Trophoblast cell (in vitro differentiated cells and primary cell): Measurements from ENCODE around the gene SVEP1.

Experiments used
- DNase-seq, 2 donors: peaks; one replicate each; pipeline ENCODE4 v3.0.0-alpha.2; 2016
- H2AFZ ChIP-seq: 2 replicates; pipeline ENCODE4 v1.6.1; 2013; ENCODE audit warnings: low read length, moderate library complexity, mild to moderate bottlenecking; ENCODE audit not compliant: insufficient read depth, poor library complexity
- H2AK5ac ChIP-seq: 2 replicates; pipeline ENCODE4 v1.6.1; 2013; ENCODE audit warnings: mild to moderate bottlenecking, low read length
- H2BK120ac ChIP-seq: 2 replicates; pipeline ENCODE4 v1.6.1; 2013; ENCODE audit warnings: low read length, mild to moderate bottlenecking, moderate library complexity; ENCODE audit not compliant: insufficient read depth, poor library complexity
- H2BK12ac ChIP-seq: 2 replicates; pipeline ENCODE4 v1.6.1; 2013; ENCODE audit warnings: mild to moderate bottlenecking, low read length, moderate library complexity
- H2BK5ac ChIP-seq: 2 replicates; pipeline ENCODE4 v1.6.1; 2013; ENCODE audit warnings: low read length, low read depth, moderate library complexity, mild to moderate bottlenecking; ENCODE audit not compliant: poor library complexity
- H3K14ac ChIP-seq: 2 replicates; pipeline ENCODE4 v1.6.1; 2013; ENCODE audit warnings: mild to moderate bottlenecking, low read length
- H3K18ac ChIP-seq: 2 replicates; pipeline ENCODE4 v1.6.1; 2013; ENCODE audit warnings: mild to moderate bottlenecking, low read length
- H3K23ac ChIP-seq: 2 replicates; pipeline ENCODE4 v1.6.1; 2013; ENCODE audit warnings: low read length
- H3K27ac ChIP-seq: 2 replicates; pipeline ENCODE4 v1.5.1; 2013; ENCODE audit warnings: low read depth, mild to moderate bottlenecking, inconsistent platforms, low read length, moderate library complexity
- H3K27me3 ChIP-seq: 2 replicates; pipeline ENCODE4 v1.6.1; 2013; ENCODE audit warnings: inconsistent platforms, mild to moderate bottlenecking, low read length, moderate library complexity; ENCODE audit not compliant: insufficient read depth
- H3K36me3 ChIP-seq, 2 experiments: 1 replicate in 1 of 2; 2 replicates in 1 of 2; pipeline ENCODE4 v1.6.1; 2013; ENCODE audit warnings: low read length in 2 of 2, mild to moderate bottlenecking in 2 of 2, moderate library complexity in 1 of 2; ENCODE audit not compliant: insufficient read depth in 2 of 2, control insufficient read depth in 1 of 2
- H3K4ac ChIP-seq: 2 replicates; pipeline ENCODE4 v1.6.1; 2013; ENCODE audit warnings: low read depth, mild to moderate bottlenecking, low read length, moderate library complexity
- H3K4me1 ChIP-seq, 2 experiments: 1 replicate in 1 of 2; 2 replicates in 1 of 2; pipeline ENCODE4 v1.6.1; 2013; ENCODE audit warnings: low read length in 2 of 2, mild to moderate bottlenecking in 2 of 2, moderate library complexity in 1 of 2; ENCODE audit not compliant: insufficient read depth in 2 of 2, control insufficient read depth in 1 of 2
- H3K4me2 ChIP-seq: 2 replicates; pipeline ENCODE4 v1.6.1; 2013; ENCODE audit warnings: inconsistent platforms, mild to moderate bottlenecking, low read length, moderate library complexity
- H3K4me3 ChIP-seq: 2 replicates; pipeline ENCODE4 v1.5.1; 2013; ENCODE audit warnings: mild to moderate bottlenecking, low read depth, low read length, inconsistent platforms
- H3K79me1 ChIP-seq: one replicate; pipeline ENCODE4 v1.6.1; 2013; ENCODE audit warnings: low read length
- H3K79me2 ChIP-seq: 2 replicates; pipeline ENCODE4 v1.6.1; 2013; ENCODE audit warnings: low read length, mild to moderate bottlenecking; ENCODE audit not compliant: control insufficient read depth, insufficient read depth, poor library complexity
- H3K9ac ChIP-seq: 2 replicates; pipeline ENCODE4 v1.6.1; 2013; ENCODE audit warnings: mild to moderate bottlenecking, low read length
- H3K9me3 ChIP-seq: 2 replicates; pipeline ENCODE4 v1.6.1; 2013; ENCODE audit warnings: low read depth, mild to moderate bottlenecking, control low read depth, inconsistent platforms, low read length; ENCODE audit not compliant: insufficient read depth
- H4K12ac ChIP-seq: 2 replicates; pipeline ENCODE4 v1.6.1; 2013; ENCODE audit warnings: low read depth, mild to moderate bottlenecking, low read length, moderate library complexity
- H4K8ac ChIP-seq: 2 replicates; pipeline ENCODE4 v1.6.1; 2013; ENCODE audit warnings: low read depth, mild to moderate bottlenecking, low read length, moderate library complexity
- H4K91ac ChIP-seq: one replicate; pipeline ENCODE4 v1.6.1; 2013; ENCODE audit warnings: low read depth, mild to moderate bottlenecking, low read length, moderate library complexity
- WGBS: extraction: QIAGEN DNeasy Blood & Tissue Kit; methylation state at CpG from one replicate; pipeline ENCODE4 v1.1.7; 2013; ENCODE audit warnings: missing lambda C conversion rate; ENCODE audit not compliant: insufficient read length, insufficient coverage; ENCODE audit errors: extremely low coverage; 5-methylcytosine and 5-hydroxymethylcytosine counted together

The SVEP1 gene

GRCh38 chr9:110509792-110510191 is 69.7 kb downstream of the SVEP1 start:
- WGBS, result no CpG with 5 or more reads among the region's 1 CpG
- no peaks in the 10 kb centered on the region for H3K79me1 ChIP-seq
- no peak for DNase-seq
- no peak overlapping the region for H3K14ac ChIP-seq
- no peaks in the 10 kb centered on the region for H3K4me1 ChIP-seq
- no peak overlapping the region for H4K91ac ChIP-seq
- H3K27ac ChIP-seq, result no peak overlapping the region
- H3K27me3 ChIP-seq, result no peaks in the 10 kb centered on the region
- no peak overlapping the region for H3K9ac ChIP-seq
- H2AK5ac ChIP-seq, result no peak overlapping the region
- H3K9me3 ChIP-seq, result no peaks in the 10 kb centered on the region
- H2BK12ac ChIP-seq, result no peak overlapping the region
- H3K4me3 ChIP-seq, result no peak overlapping the region
- H4K12ac ChIP-seq, result no peak overlapping the region
- H4K8ac ChIP-seq, result no peak overlapping the region
- H2AFZ ChIP-seq, result no peak overlapping the region
- no peak overlapping the region for H2BK120ac ChIP-seq
- no peaks in the 10 kb centered on the region for H3K79me2 ChIP-seq
- peaks cover 3 to 12% of the 10 kb centered on the region in 2 experiments for H3K36me3 ChIP-seq
- H3K4me2 ChIP-seq, result no peak overlapping the region
- H3K4ac ChIP-seq, result no peak overlapping the region
- H2BK5ac ChIP-seq, result no peak overlapping the region
- H3K23ac ChIP-seq, result no peak overlapping the region
- H3K18ac ChIP-seq, result no peak overlapping the region

DNA sequence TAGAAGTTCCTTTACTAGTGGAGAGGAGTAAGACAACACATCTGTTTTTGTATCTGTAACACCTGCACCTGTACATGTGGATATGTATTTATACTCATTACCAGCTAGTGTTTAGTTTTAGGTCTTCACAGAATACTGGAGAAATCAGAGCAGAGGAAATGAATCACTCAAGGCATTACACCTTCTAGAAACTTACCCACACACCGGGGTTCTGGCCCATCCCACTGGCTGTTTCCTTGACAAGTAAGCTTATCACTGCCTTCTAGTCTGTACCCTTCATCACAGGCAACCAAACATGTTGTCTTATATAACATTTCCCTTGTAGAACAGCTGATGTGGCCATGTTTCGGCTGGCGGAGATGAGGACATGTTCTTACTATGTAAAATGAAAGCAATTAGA is 76.7 kb downstream of the SVEP1 start:
- no peak overlapping the region for H4K8ac ChIP-seq
- DNase-seq, result no peak
- H4K12ac ChIP-seq, result no peak overlapping the region
- H3K4me3 ChIP-seq, result no peak overlapping the region
- H2AFZ ChIP-seq, result no peak overlapping the region
- H3K27ac ChIP-seq, result no peak overlapping the region
- no peak overlapping the region for H2BK12ac ChIP-seq
- H3K14ac ChIP-seq, result no peak overlapping the region
- H3K36me3 ChIP-seq, result peaks cover 0 to 2% of the 10 kb centered on the region in 2 experiments
- H3K18ac ChIP-seq, result no peak overlapping the region
- H3K27me3 ChIP-seq, result no peaks in the 10 kb centered on the region
- no peaks in the 10 kb centered on the region for H3K79me1 ChIP-seq
- no peak overlapping the region for H2AK5ac ChIP-seq
- H3K4me1 ChIP-seq, result no peaks in the 10 kb centered on the region
- no CpG with 5 or more reads among the region's 3 CpGs for WGBS
- H3K4ac ChIP-seq, result no peak overlapping the region
- no peaks in the 10 kb centered on the region for H3K79me2 ChIP-seq
- H3K23ac ChIP-seq, result no peak overlapping the region
- no peak overlapping the region for H3K4me2 ChIP-seq
- no peak overlapping the region for H3K9ac ChIP-seq
- H4K91ac ChIP-seq, result no peak overlapping the region
- no peaks in the 10 kb centered on the region for H3K9me3 ChIP-seq
- no peak overlapping the region for H2BK120ac ChIP-seq
- no peak overlapping the region for H2BK5ac ChIP-seq

DNA sequence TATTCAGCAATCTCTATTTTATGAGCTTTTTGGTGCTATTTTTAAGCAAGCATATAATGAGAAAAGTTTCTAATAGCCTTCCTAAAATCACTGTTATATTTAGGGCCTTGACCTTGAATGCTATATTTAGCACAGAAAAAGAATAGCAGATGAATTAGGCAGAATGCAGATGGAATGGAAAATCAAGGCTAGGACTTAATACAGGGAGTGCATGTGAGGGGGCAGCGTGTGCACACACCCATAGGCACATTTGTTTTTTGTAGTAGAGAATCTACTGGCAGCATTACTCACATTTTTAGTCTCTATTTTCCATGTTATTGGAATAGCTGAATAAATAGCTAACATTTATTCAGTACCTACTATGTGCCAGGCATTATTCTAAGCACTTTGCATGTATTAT is 79.9 kb downstream of the SVEP1 start:
- no CpG with 5 or more reads among the region's 1 CpG for WGBS
- H3K27ac ChIP-seq, result no peak overlapping the region

DNA sequence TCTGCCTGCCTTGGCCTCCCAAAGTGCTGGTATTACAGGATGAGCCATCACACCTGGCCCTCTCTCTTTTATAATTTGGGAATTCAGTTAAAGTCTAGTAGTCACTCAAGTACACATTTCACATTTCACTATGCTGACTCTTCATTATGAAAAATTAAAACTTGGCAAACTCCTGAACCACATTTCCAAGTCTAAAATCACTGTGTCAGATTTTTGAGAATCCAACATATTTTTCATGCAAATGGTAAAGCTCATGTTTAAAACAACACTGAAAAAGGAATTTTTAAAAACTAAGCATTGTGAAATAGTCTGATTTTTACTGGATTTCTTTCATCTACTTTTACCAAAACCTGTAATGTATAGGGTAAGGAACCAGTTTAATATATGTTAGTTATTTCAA is 92.3 kb downstream of the SVEP1 start:
- Histone ChIP-seq H4K91ac (no peak overlapping the region), H3K27me3 (no peaks in the 10 kb centered on the region), H3K79me1 (no peaks in the 10 kb centered on the region), H2BK12ac (no peak overlapping the region), H4K8ac (no peak overlapping the region), H3K23ac (no peak overlapping the region), H3K4me2 (no peak overlapping the region), H2AK5ac (no peak overlapping the region), H3K4me1 (no peaks in the 10 kb centered on the region), H2BK120ac (no peak overlapping the region), H3K9ac (no peak overlapping the region), H3K18ac (no peak overlapping the region), H2AFZ (no peak overlapping the region), H3K27ac (no peak overlapping the region), H3K4ac (no peak overlapping the region), H3K9me3 (no peaks in the 10 kb centered on the region), H3K4me3 (no peak overlapping the region), H3K79me2 (no peaks in the 10 kb centered on the region), H3K14ac (no peak overlapping the region), H3K36me3 (peaks cover 3 to 10% of the 10 kb centered on the region in 2 experiments), H2BK5ac (no peak overlapping the region), H4K12ac (no peak overlapping the region)
- no peak for DNase-seq

More for the DNA sequence above, 79.9 kb downstream of the SVEP1 start:
- Histone ChIP-seq H3K9ac (no peak overlapping the region), H3K23ac (no peak overlapping the region), H2AK5ac (no peak overlapping the region), H4K91ac (no peak overlapping the region), H3K36me3 (peaks cover 2 to 6% of the 10 kb centered on the region in 2 experiments), H3K4ac (no peak overlapping the region), H3K79me1 (no peaks in the 10 kb centered on the region), H4K8ac (no peak overlapping the region), H3K14ac (no peak overlapping the region), H2BK5ac (no peak overlapping the region), H3K4me1 (no peaks in the 10 kb centered on the region), H4K12ac (no peak overlapping the region), H3K18ac (no peak overlapping the region), H3K79me2 (no peaks in the 10 kb centered on the region), H2BK120ac (no peak overlapping the region), H2AFZ (no peak overlapping the region), H3K9me3 (no peaks in the 10 kb centered on the region), H3K4me3 (no peak overlapping the region), H3K4me2 (no peak overlapping the region), H2BK12ac (no peak overlapping the region), H3K27me3 (no peaks in the 10 kb centered on the region)
- DNase-seq, result no peak
